Mesodermal cell (in vitro differentiated cells): ENCODE data around the gene PLPPR2.
"Not testable (repeated sequence)": the region's sequence is repeated elsewhere in the genome, so short reads cannot be mapped to it uniquely, and the experiment has no call there.

Experiments used
- H3K27ac ChIP-seq: 2 replicates; pipeline ENCODE4 v1.7.0; 2013; ENCODE audit warnings: mild to moderate bottlenecking, low read depth, low read length, moderate library complexity; ENCODE audit not compliant: severe bottlenecking
- H3K36me3 ChIP-seq: 2 replicates; pipeline ENCODE4 v1.7.1; 2013; ENCODE audit warnings: mild to moderate bottlenecking, low read length, moderate library complexity; ENCODE audit not compliant: control insufficient read depth, insufficient read depth
- H3K4me1 ChIP-seq: one replicate; pipeline ENCODE4 v1.7.1; 2013; ENCODE audit warnings: mild to moderate bottlenecking, low read length; ENCODE audit not compliant: insufficient read depth, control insufficient read depth, poor library complexity, severe bottlenecking
- H3K4me3 ChIP-seq: 2 replicates; pipeline ENCODE4 v1.7.0; 2013; ENCODE audit warnings: low read length, control low read depth, mild to moderate bottlenecking; ENCODE audit not compliant: insufficient read depth, poor library complexity, severe bottlenecking; ENCODE audit errors: extremely low read depth
- H3K9me3 ChIP-seq: 2 replicates; pipeline ENCODE4 v1.7.1; 2013; ENCODE audit warnings: mild to moderate bottlenecking, low read length, moderate library complexity; ENCODE audit not compliant: control insufficient read depth
- WGBS, 2 experiments: methylation state at CpG; one replicate each; pipeline ENCODE4 v1.1.5; 2013; ENCODE audit warnings: missing lambda C conversion rate in 2 of 2; ENCODE audit not compliant: insufficient coverage in 2 of 2; 5-methylcytosine and 5-hydroxymethylcytosine counted together

PLPPR2 gene

GRCh38 chr19:11325544-11325943, 29.7 kb upstream of the PLPPR2 start:
- no peaks in the 10 kb centered on the region for H3K9me3 ChIP-seq
- no peak overlapping the region for H3K4me3 ChIP-seq
- peaks cover 27% of the 10 kb centered on the region for H3K36me3 ChIP-seq
- no peaks in the 10 kb centered on the region for H3K4me1 ChIP-seq
- 95% methylated on average over 4 to 7 of the region's 7 CpGs for WGBS, 2 experiments
- H3K27ac ChIP-seq = no peak overlapping the region

DNA sequence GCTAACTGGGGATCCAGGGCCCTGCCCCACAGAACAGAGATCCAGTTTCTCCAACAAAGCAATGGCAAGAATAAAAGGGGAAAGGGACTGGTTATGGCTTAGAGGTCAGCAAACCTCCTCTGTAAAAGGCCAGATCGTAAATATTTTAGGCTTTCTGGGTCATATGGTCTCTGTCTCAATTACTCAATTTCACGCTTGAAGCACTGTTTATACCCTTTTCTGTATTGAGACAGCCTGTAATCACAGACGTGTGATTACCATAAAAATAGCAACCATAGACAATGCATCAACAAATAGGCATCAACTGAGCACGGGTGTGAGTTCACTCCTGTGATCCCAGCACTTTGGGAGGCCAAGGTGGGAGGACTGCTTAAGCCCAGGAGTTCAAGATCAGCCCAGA, 25.1 kb upstream of the PLPPR2 start:
- Histone ChIP-seq H3K4me1 (no peaks in the 10 kb centered on the region), H3K4me3 (no peak overlapping the region), H3K9me3 (no peaks in the 10 kb centered on the region), H3K27ac (no peak overlapping the region), H3K36me3 (peaks cover 54% of the 10 kb centered on the region)
- 93 to 95% methylated on average over 4 of the region's 4 CpGs for WGBS, 2 experiments

GRCh38 chr19:11331502-11331901, 23.7 kb upstream of the PLPPR2 start:
- H3K27ac ChIP-seq = no peak overlapping the region
- H3K36me3 ChIP-seq = peaks cover 56% of the 10 kb centered on the region
- 94 to 96% methylated on average over 4 of the region's 4 CpGs for WGBS, 2 experiments
- H3K4me1 ChIP-seq = no peaks in the 10 kb centered on the region
- no peaks in the 10 kb centered on the region for H3K9me3 ChIP-seq
- H3K4me3 ChIP-seq = no peak overlapping the region

- WGBS, 2 experiments = 100% methylated on average over 1 to 5 of the region's 5 CpGs
- H3K4me3 ChIP-seq = no peak overlapping the region
- no peaks in the 10 kb centered on the region for H3K4me1 ChIP-seq
- no peaks in the 10 kb centered on the region for H3K9me3 ChIP-seq
- H3K27ac ChIP-seq = no peak overlapping the region
- H3K36me3 ChIP-seq = peaks cover 57% of the 10 kb centered on the region
These were observed 22.4 kb upstream of the PLPPR2 start for GRCh38 chr19:11332822-11333221.

DNA sequence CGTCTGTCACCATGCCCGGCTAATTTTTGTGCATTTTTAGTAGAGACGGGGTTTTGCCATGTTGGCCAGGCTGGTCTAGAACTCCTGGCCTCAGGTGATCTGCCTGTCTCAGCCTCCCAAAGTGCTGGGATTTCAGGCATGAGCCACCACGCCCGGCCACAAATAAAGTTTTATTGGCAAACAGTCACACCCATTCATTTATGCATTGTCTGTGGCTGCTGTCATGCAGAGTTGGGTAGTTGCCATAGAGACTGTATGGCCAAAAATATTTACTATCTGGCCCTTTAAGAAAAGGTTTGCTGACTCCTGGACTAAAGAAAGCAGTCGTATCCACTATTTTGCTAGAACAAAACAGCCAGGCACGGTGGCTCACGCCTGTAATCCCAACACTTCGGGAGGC, 21.4 kb upstream of the PLPPR2 start:
- H3K4me3 ChIP-seq = not testable (repeated sequence)
- WGBS, 2 experiments = 86 to 97% methylated on average over 7 to 9 of the region's 9 CpGs

DNA sequence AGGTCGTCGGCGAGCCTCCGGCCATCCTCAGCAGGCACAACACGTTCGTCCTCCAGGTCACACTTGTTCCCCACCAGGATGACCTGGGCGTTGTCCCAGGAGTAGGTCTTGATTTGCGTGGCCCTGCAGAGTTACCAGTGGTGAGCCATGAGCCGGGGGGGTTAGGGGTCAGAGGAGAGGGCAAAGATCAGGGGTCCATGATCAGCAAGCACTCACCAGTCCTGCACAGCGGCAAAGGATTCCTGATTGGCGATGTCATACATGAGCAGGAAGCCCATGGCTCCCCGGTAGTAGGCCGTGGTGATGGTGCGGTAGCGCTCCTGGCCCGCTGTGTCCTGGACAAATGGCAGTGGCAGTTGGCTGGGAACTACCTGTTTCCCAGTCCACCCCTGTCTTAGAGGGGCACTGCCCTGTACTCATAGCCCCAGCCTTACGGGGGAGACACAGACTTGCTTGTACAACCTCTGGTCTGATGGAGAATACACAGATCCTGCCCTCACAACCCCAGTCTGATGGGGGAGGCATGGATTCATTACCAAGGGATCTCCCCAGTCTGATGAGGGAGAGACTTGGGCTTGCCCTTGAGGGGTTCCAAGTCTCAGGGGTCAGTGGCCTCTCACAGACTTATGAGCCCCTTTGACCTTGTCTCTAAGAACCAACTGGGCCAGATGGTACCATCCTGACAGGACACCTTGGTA, 19.6 kb upstream of the PLPPR2 start:
- Histone ChIP-seq H3K9me3 (no peaks in the 10 kb centered on the region), H3K4me3 (no peak overlapping the region), H3K4me1 (peaks cover 4% of the 10 kb centered on the region), H3K36me3 (peaks cover 44% of the 10 kb centered on the region), H3K27ac (no peak overlapping the region)
- WGBS, 2 experiments = 95 to 97% methylated on average over 16 to 17 of the region's 17 CpGs

More for the DNA sequence above, 21.4 kb upstream of the PLPPR2 start:
- H3K4me1 ChIP-seq, H3K27ac ChIP-seq, H3K9me3 ChIP-seq: not testable (repeated sequence)
- H3K36me3 ChIP-seq = peaks cover 52% of the 10 kb centered on the region

- Histone ChIP-seq H3K36me3 (peaks cover 48% of the 10 kb centered on the region), H3K27ac (no peak overlapping the region), H3K4me3 (no peak overlapping the region), H3K9me3 (no peaks in the 10 kb centered on the region), H3K4me1 (peaks cover 4% of the 10 kb centered on the region)
- 95 to 96% methylated on average over 13 of the region's 14 CpGs for WGBS, 2 experiments
These were observed 18.2 kb upstream of the PLPPR2 start for GRCh38 chr19:11337080-11337479.

GRCh38 chr19:11338121-11338520, 17.1 kb upstream of the PLPPR2 start:
- H3K36me3 ChIP-seq = peaks cover 38% of the 10 kb centered on the region
- H3K4me3 ChIP-seq = no peak overlapping the region
- H3K27ac ChIP-seq = no peak overlapping the region
- 95 to 100% methylated on average over 2 to 4 of the region's 7 CpGs for WGBS, 2 experiments
- H3K4me1 ChIP-seq = peaks cover 4% of the 10 kb centered on the region
- no peaks in the 10 kb centered on the region for H3K9me3 ChIP-seq

DNA sequence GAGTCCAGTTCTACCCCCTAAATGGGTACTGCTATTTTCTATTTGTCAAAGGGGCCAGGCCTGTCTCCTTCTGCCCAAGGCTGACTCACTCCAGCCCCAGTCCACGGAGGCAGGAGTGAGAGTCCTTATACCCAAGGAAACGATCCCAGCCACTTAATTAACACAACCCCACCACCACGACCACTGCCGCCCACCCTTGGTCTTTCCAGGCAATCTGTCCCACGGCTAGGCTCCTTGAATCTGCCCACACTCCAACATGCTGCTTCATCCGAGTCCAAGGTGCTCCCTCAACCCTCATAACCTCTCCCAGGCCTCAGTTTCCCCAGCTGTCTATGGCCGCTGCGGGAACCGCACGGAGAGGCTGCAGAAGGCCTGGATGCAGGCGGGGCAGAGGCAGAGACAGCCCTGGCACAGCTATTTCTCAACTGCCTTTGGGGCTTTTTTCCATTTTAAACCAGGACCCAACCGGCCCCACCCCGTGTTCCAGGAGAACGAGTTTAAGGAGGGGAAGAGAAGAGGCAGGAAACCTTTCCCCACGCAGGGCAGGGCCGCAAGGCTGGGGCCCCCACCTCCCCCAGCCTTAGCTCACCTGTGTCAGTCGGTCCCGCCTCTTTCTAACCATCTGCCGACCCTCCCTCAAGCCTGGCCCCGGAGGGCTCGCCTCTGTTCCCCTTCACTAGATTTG, 16.5 kb upstream of the PLPPR2 start:
- WGBS, 2 experiments = 26 to 56% methylated on average over 8 to 16 of the region's 21 CpGs
- Histone ChIP-seq H3K27ac (no peak overlapping the region), H3K9me3 (no peaks in the 10 kb centered on the region), H3K36me3 (peaks cover 32% of the 10 kb centered on the region), H3K4me3 (peak overlapping the region; percentile 64), H3K4me1 (peaks cover 4% of the 10 kb centered on the region)

DNA sequence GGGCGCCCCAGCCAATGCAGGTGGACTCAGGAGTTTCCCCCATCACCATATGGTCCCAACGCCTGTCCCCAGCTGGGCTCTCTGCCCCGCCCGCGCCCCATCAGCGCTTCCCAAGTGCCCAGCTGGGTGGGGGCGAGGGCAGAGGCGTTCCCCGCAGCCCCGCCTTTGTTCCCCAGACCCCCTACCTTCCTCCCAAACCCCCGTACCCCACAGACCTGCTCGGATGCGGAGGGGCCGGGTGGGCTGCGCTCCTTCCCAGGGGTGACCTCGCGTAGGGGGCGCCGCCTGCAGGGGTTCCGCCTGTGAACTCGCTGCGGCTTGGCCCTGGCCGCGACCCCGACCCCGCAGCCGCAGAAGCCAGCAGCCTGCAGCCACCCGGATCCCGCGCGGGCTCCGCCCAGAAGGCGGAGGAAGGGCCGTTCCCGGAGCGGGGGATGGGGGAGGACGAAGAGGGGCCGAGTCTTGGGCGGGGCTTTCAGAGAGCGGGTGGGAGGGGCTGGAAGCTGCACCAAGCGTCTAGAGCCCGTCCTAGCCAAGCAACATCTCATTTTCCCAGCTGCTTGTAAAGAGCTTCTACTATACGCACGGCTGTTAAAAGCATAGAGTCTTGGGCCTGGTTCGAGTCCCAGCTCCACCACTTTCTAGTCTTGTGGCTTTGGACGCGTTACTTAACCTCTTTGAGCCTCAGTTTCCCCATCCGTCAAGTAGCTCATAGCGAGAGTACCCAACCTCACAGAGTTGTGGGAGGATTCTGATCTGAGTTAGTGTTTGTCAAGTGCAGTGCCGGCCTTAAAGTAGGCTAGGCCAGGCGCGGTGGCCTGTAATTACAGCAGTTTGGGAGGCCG, 15.8 kb upstream of the PLPPR2 start, which contains the start of gene RAB3D:
Gene RAB3D, minus strand, starts transcription at position 404 of the 845 bp plus-strand sequence. CDS start 2,258 bp downstream, outside the sequence.
- Histone ChIP-seq H3K36me3 (peaks cover 25% of the 10 kb centered on the region), H3K9me3 (no peaks in the 10 kb centered on the region), H3K27ac (no peak within 1 kb of the TSS), H3K4me1 (peaks cover 4% of the 10 kb centered on the region), H3K4me3 (peak within 1 kb of the TSS; percentile 64)
- WGBS, 2 experiments = 13 to 14% methylated on average over 17 to 43 of the region's 53 CpGs
